Activated CD8-positive, alpha-beta T cell treated with anti-CD3 and anti-CD28 coated beads for 36 hours (primary cell): ENCODE measurements around the gene INSL3. TPM values are rescaled to one million over a fixed set of nuclear protein-coding genes. Genes with fewer than 3 reads are reported as not detected.

Source experiments
- ATAC-seq: fragments of 200-7000 bp; cut with Tn5 transposase; one replicate; pipeline ENCODE4 v1.10.0; 2021; ENCODE audit warnings: mild to moderate bottlenecking, moderate library complexity
- CTCF ChIA-PET: fragments of 350-600 bp; sonication (Branson Sonifier 250); formaldehyde crosslinking; loops from one replicate; lab custom pipeline; 2021; ENCODE audit warnings: antibody characterized with exemption; lab: Charles Lee
- POLR2A ChIA-PET: fragments of 350-600 bp; sonication (Branson Sonifier 250); formaldehyde crosslinking; loops from one replicate; lab custom pipeline; 2021; ENCODE audit warnings: antibody characterized with exemption; lab: Charles Lee
- DNase-seq: peaks from one replicate; pipeline ENCODE4 v3.0.0-alpha.2; 2020
- H3K27ac Mint-ChIP-seq: one replicate; pipeline ENCODE4 v1.8.0; 2021; ENCODE audit warnings: mild to moderate bottlenecking, mixed read lengths
- H3K27me3 Mint-ChIP-seq: one replicate; pipeline ENCODE4 v1.8.0; 2021; ENCODE audit warnings: mixed read lengths
- H3K36me3 Mint-ChIP-seq: one replicate; pipeline ENCODE4 v1.8.0; 2021; ENCODE audit warnings: low read depth, mixed read lengths
- H3K4me1 Mint-ChIP-seq: one replicate; pipeline ENCODE4 v1.8.0; 2021; ENCODE audit warnings: low read depth, mixed read lengths
- H3K4me3 Mint-ChIP-seq: one replicate; pipeline ENCODE4 v1.8.0; 2021; ENCODE audit warnings: mild to moderate bottlenecking, moderate library complexity, mixed read lengths
- H3K9me3 Mint-ChIP-seq: one replicate; pipeline ENCODE4 v1.8.0; 2021; ENCODE audit warnings: mixed read lengths
- intact Hi-C: fragments of 100-400 bp; cut with micrococcal nuclease; formaldehyde crosslinking; loops from one replicate; pipeline ENCODE4 v1.10.0; 2022
- total RNA-seq, 2 experiments: library from RNA; stranded (reverse); gene quantifications; one replicate each; pipeline ENCODE4 v1.2.3, GENCODE V29; 2021
- TF ChIP-seq, protein P1 (sequence below): fragments of 200-600 bp; IDR thresholded peaks from one replicate; pipeline ENCODE4 v1.8.0; 2022; ENCODE audit warnings: antibody characterized with exemption, mild to moderate bottlenecking

The INSL3 gene
- total RNA-seq, 2 experiments from 2014 or later: 5.9 to 6.9 TPM

DNA sequence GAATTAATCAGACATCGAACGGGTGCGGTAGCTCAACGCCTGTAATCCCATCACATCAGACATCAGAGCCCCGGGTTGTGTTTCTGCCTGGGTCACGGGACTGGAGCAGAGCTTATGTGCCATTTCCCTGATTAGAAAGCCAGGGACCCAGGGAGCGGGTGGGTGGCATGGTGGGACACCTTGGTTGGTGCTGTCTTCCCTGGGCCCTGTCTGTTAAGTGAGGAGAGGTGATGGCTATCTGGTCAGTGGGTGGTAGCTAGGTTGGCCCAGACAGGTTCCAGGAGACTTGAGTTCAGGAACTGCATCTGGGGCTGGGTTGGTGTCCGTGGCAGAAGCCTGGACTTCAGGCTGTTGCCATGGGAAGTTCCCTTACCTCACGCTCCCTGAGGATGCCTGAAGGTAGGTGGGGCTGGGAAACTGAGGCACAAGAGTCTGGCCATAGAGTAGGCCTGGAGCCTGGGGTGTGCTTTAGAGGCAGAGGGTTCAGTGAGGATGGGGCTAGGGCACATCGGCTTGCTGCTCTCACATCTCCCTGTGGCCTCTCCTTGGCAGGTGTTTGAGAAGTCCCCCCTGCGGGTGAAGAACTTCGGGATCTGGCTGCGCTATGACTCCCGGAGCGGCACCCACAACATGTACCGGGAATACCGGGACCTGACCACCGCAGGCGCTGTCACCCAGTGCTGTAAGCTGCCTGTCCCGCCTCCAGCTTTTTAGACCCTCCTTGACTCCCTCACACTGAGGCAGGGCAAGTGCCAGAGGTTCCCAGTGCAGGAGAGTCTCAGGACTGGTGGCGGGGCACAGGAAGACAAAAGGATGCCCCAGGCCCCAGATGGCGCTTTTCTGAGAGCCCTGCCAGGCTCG, 40.5 kb upstream of the INSL3 start:
- Mint-ChIP-seq H3K27ac (peak overlapping the region; percentile 97), H3K36me3 (peaks cover 51% of the 10 kb centered on the region), H3K9me3 (no peaks in the 10 kb centered on the region), H3K27me3 (no peaks in the 10 kb centered on the region), H3K4me1 (peaks cover 28% of the 10 kb centered on the region), H3K4me3 (peak overlapping the region; percentile 82)
- DNase-seq: no peak
- intact Hi-C loops: no loop called here
- ATAC-seq: no peak
- ChIA-PET CTCF (interaction anchor here (1.1 to 11.7 kb wide), 3 partner anchors 16 to 197 kb away, joined by 3 to 194 read pairs (median 3); partner anchors contain the start of gene CCDC124), POLR2A (interaction anchor here (0.8 to 8.7 kb wide), 12 partner anchors 9 to 456 kb away, joined by 3 to 143 read pairs (median 4); partner anchors contain the start of genes BST2, CCDC124, JAK3 and SLC5A5)
- TF ChIP-seq, protein P1, sequence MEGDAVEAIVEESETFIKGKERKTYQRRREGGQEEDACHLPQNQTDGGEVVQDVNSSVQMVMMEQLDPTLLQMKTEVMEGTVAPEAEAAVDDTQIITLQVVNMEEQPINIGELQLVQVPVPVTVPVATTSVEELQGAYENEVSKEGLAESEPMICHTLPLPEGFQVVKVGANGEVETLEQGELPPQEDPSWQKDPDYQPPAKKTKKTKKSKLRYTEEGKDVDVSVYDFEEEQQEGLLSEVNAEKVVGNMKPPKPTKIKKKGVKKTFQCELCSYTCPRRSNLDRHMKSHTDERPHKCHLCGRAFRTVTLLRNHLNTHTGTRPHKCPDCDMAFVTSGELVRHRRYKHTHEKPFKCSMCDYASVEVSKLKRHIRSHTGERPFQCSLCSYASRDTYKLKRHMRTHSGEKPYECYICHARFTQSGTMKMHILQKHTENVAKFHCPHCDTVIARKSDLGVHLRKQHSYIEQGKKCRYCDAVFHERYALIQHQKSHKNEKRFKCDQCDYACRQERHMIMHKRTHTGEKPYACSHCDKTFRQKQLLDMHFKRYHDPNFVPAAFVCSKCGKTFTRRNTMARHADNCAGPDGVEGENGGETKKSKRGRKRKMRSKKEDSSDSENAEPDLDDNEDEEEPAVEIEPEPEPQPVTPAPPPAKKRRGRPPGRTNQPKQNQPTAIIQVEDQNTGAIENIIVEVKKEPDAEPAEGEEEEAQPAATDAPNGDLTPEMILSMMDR: no peak

DNA sequence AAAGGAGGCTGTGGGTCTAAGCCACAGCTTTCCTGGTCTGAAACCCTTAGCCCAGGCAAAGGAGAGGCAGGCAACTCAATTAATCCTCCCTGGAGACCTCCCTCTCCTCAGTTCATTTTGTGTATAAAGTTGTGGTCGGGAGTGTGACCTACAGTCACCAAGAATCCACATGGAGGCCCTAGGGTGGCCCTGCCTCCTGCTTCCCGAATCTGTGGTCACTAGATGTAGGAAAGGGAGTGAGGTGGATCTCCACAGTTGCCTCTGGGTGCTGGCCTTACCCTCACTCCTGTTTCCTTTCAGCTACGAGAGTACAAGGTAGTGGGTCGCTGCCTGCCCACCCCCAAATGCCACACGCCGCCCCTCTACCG, 39.7 kb upstream of the INSL3 start:
- peaks cover 28% of the 10 kb centered on the region for H3K4me1 Mint-ChIP-seq
- TF ChIP-seq, protein P1: no peak
- no peak for DNase-seq
- CTCF ChIA-PET: interaction anchor here (0.7 to 11.7 kb wide), 5 partner anchors 11 to 136 kb away, joined by 3 to 194 read pairs (median 4); partner anchors contain the start of genes CCDC124 and SLC5A5
- no peaks in the 10 kb centered on the region for H3K27me3 Mint-ChIP-seq
- ATAC-seq: no peak
- POLR2A ChIA-PET: interaction anchor here (0.7 to 8.7 kb wide), 20 partner anchors 10 to 455 kb away, joined by 3 to 143 read pairs (median 4); partner anchors contain the start of genes BST2, CCDC124, FCHO1 and JAK3
- intact Hi-C loops: no loop called here
- H3K27ac Mint-ChIP-seq: peak overlapping the region; percentile 97
- peak overlapping the region; percentile 82 for H3K4me3 Mint-ChIP-seq
- peaks cover 51% of the 10 kb centered on the region for H3K36me3 Mint-ChIP-seq
- no peaks in the 10 kb centered on the region for H3K9me3 Mint-ChIP-seq

DNA sequence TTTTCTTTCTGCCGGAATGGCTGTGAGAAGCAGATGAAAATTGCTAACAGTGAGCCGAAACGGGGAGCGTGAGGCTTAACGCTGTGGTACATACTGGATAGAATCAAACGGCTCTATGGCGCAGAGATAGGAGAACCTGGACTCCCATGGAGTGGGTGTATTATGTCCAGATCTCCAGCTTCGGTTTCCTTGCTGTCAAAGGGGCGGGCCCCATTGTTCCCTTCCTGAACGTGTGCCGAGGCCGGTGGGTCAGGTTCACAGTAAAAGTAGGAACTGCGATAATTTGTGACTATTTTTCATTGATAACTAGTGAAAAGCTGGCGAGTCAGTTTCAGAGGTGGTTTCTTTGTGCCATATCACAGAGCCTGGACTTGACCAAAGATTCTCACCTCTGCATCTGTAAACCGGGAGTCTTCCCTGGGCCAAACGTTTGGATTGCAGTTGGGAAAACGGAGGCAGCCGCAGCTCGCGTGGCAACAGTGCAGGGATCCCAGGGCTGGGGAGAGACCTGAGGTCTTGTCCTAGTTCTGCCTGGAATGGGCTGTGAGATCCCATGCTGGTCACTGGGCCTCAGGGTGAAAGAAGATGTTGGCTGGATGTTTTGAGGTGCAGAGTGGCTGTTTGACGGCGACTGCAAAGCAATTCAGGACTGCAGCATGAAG, 39.1 kb upstream of the INSL3 start:
- intact Hi-C loops: no loop called here
- ATAC-seq: no peak

DNA sequence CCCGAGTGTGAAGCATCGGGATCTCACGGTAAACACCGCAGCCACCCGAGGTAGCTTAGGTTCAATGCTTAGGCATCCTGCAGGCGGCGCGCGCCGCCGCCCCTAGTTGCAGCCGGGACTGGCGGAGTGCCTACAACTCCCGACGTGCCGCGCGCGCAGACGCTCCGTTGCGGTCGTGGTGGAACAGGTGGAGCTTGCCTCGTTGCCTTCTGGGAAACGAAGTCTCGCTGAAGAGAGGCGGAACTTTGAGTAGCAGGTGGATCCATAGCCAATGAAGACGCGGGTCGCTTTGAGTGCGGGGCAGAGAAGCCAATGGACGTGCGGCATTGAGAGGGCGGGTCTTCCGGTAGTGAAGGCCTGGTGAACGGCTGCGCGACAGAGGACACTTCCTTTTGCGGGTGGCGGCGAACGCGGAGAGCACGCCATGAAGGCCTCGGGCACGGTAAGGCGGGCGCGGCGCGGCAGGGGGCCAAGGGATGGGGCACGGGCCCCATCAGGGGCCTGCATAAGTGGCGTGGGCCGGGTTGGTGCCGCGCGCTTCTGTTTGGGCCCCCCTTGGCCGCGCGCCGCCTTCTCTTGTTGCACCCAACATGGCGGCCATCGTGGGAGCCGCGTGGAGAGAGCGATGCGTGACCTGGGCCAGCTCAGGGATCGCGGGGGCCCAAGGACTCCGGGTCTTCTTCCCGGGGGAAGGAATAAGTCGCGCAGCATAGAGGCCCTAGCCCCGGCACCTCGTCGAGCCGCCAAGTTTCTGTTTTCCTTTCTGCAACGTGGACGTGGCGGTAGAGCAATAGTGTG, 38.4 kb upstream of the INSL3 start, which contains the start of gene RPL18A:
RPL18A (plus strand) TSS at position 378 of the 798 bp plus-strand sequence; CDS start at position 425, 47 bp downstream.
- TF ChIP-seq, protein P1: peak; percentile 79
- H3K27ac Mint-ChIP-seq: peak within 1 kb of the TSS; percentile 97
- peaks cover 30% of the 10 kb centered on the region for H3K4me1 Mint-ChIP-seq
- H3K36me3 Mint-ChIP-seq: peaks cover 47% of the 10 kb centered on the region
- peak within 1 kb of the TSS; percentile 82 for H3K4me3 Mint-ChIP-seq
- DNase-seq (peak; percentile 99), ATAC-seq (peak; percentile 94)
- H3K9me3 Mint-ChIP-seq: no peaks in the 10 kb centered on the region
- ChIA-PET POLR2A (interaction anchor here (0.7 to 8.7 kb wide), 32 partner anchors 11 to 455 kb away, joined by 3 to 143 read pairs (median 4); partner anchors contain the start of genes BST2, CCDC124, FCHO1 and JAK3), CTCF (interaction anchor here (0.6 to 11.7 kb wide), 26 partner anchors 8 to 364 kb away, joined by 3 to 194 read pairs (median 3); partner anchors contain the start of genes CCDC124, JAK3 and SLC5A5)
- no peaks in the 10 kb centered on the region for H3K27me3 Mint-ChIP-seq
- intact Hi-C loops: loop anchor here (2.0 to 10.0 kb wide), 4 partner anchors 65 to 157 kb away; partner anchors contain the start of genes B3GNT3 and CCDC124

More for the DNA sequence above, 39.1 kb upstream of the INSL3 start:
- H3K36me3 Mint-ChIP-seq: peaks cover 51% of the 10 kb centered on the region
- no peaks in the 10 kb centered on the region for H3K27me3 Mint-ChIP-seq
- H3K9me3 Mint-ChIP-seq: no peaks in the 10 kb centered on the region
- H3K4me3 Mint-ChIP-seq: peak overlapping the region; percentile 82
- DNase-seq: no peak
- TF ChIP-seq, protein P1: no peak
- H3K4me1 Mint-ChIP-seq: peaks cover 30% of the 10 kb centered on the region
- peak overlapping the region; percentile 97 for H3K27ac Mint-ChIP-seq
- ChIA-PET POLR2A (interaction anchor here (0.7 to 8.7 kb wide), 26 partner anchors 10 to 455 kb away, joined by 3 to 143 read pairs (median 4); partner anchors contain the start of genes BST2, CCDC124, FCHO1 and JAK3), CTCF (interaction anchor here (0.6 to 11.7 kb wide), 7 partner anchors 11 to 136 kb away, joined by 3 to 194 read pairs (median 4); partner anchors contain the start of genes CCDC124 and SLC5A5)
